Mesendoderm (in vitro differentiated cells): Measurements from ENCODE around the gene PELI2.

Experiments
- DNase-seq: peaks from one replicate; pipeline ENCODE4 v3.0.0; 2013
- H2AK5ac ChIP-seq: 2 replicates; pipeline ENCODE4 v1.6.1; 2013; ENCODE audit warnings: low read length, inconsistent platforms
- H2BK120ac ChIP-seq: 2 replicates; pipeline ENCODE4 v1.6.1; 2013; ENCODE audit warnings: low read depth, mild to moderate bottlenecking, low read length, moderate library complexity, mixed read lengths
- H2BK15ac ChIP-seq: replicated peaks from 2 replicates; pipeline ENCODE4 v1.6.1; 2013; ENCODE audit warnings: low read depth, mild to moderate bottlenecking, moderate library complexity
- H2BK5ac ChIP-seq: 2 replicates; pipeline ENCODE4 v1.6.1; 2013; ENCODE audit warnings: low read length, inconsistent platforms
- H3K18ac ChIP-seq: 2 replicates; pipeline ENCODE4 v1.6.1; 2013; ENCODE audit warnings: mild to moderate bottlenecking, low read length, mixed read lengths
- H3K23ac ChIP-seq: one replicate; pipeline ENCODE4 v1.6.1; 2013; ENCODE audit warnings: low read length
- H3K27ac ChIP-seq: 2 replicates; pipeline ENCODE4 v1.5.1; 2013; ENCODE audit warnings: low read depth, mild to moderate bottlenecking, inconsistent platforms, low read length, moderate library complexity
- H3K27me3 ChIP-seq: 2 replicates; pipeline ENCODE4 v1.6.1; 2013; ENCODE audit warnings: low read length, control low read depth, mild to moderate bottlenecking, inconsistent platforms; ENCODE audit not compliant: insufficient read depth, poor library complexity
- H3K36me3 ChIP-seq: 2 replicates; pipeline ENCODE4 v1.6.1; 2013; ENCODE audit warnings: low read length, inconsistent platforms; ENCODE audit not compliant: control insufficient read depth, insufficient read depth
- H3K4ac ChIP-seq: one replicate; pipeline ENCODE4 v1.6.1; 2013; ENCODE audit warnings: low read depth, mild to moderate bottlenecking, low read length, moderate library complexity
- H3K4me1 ChIP-seq: 2 replicates; pipeline ENCODE4 v1.6.1; 2013; ENCODE audit warnings: low read depth, low read length, inconsistent platforms; ENCODE audit not compliant: control insufficient read depth
- H3K4me2 ChIP-seq: 2 replicates; pipeline ENCODE4 v1.6.1; 2013; ENCODE audit warnings: low read length
- H3K4me3 ChIP-seq: 2 replicates; pipeline ENCODE4 v1.5.1; 2013; ENCODE audit warnings: mild to moderate bottlenecking, low read length
- H3K56ac ChIP-seq: one replicate; pipeline ENCODE4 v1.6.1; 2013; ENCODE audit warnings: low read length
- H3K79me1 ChIP-seq: 2 replicates; pipeline ENCODE4 v1.6.1; 2013; ENCODE audit warnings: low read length, inconsistent platforms
- H3K79me2 ChIP-seq: 2 replicates; pipeline ENCODE4 v1.6.1; 2013; ENCODE audit warnings: mild to moderate bottlenecking, low read length; ENCODE audit not compliant: control insufficient read depth, insufficient read depth
- H3K9ac ChIP-seq: 2 replicates; pipeline ENCODE4 v1.6.1; 2013; ENCODE audit warnings: low read length, inconsistent platforms
- H4K5ac ChIP-seq: one replicate; pipeline ENCODE4 v1.6.1; 2013; ENCODE audit warnings: low read length
- H4K8ac ChIP-seq: one replicate; pipeline ENCODE4 v1.6.1; 2013; ENCODE audit warnings: low read depth, mild to moderate bottlenecking, control low read depth, low read length, moderate library complexity
- WGBS: extraction: QIAGEN DNeasy Blood & Tissue Kit; methylation state at CpG from one replicate; pipeline ENCODE4 v1.1.7; 2013; ENCODE audit warnings: low lambda C conversion rate, missing lambda C conversion rate; ENCODE audit not compliant: insufficient coverage; ENCODE audit errors: extremely low coverage; 5-methylcytosine and 5-hydroxymethylcytosine counted together

The PELI2 gene

GRCh38 chr14:56340932-56341331 is 222.7 kb downstream of the PELI2 start:
- Histone ChIP-seq H3K4me2 (no peak overlapping the region), H2BK120ac (no peak overlapping the region), H3K79me1 (no peaks in the 10 kb centered on the region), H3K36me3 (no peaks in the 10 kb centered on the region), H3K79me2 (no peaks in the 10 kb centered on the region), H2BK15ac (no peak overlapping the region), H3K23ac (no peak overlapping the region), H4K8ac (no peak overlapping the region), H3K9ac (no peak overlapping the region), H3K18ac (no peak overlapping the region), H4K5ac (no peak overlapping the region), H3K4ac (no peak overlapping the region), H3K27ac (no peak overlapping the region), H2BK5ac (no peak overlapping the region), H3K4me1 (no peaks in the 10 kb centered on the region), H3K56ac (no peak overlapping the region), H3K4me3 (no peak overlapping the region), H2AK5ac (no peak overlapping the region), H3K27me3 (no peaks in the 10 kb centered on the region)
- WGBS, result no CpG with 5 or more reads among the region's 1 CpG
- no peak for DNase-seq

GRCh38 chr14:56341766-56342493 is 223.7 kb downstream of the PELI2 start:
- H3K56ac ChIP-seq, result no peak overlapping the region
- WGBS, result no CpG with 5 or more reads among the region's 7 CpGs

GRCh38 chr14:56342494-56342942 is 224.3 kb downstream of the PELI2 start:
- no peak overlapping the region for H3K4me2 ChIP-seq
- no peaks in the 10 kb centered on the region for H3K4me1 ChIP-seq
- H2AK5ac ChIP-seq, result no peak overlapping the region
- H4K5ac ChIP-seq, result no peak overlapping the region
- H4K8ac ChIP-seq, result no peak overlapping the region
- H3K23ac ChIP-seq, result no peak overlapping the region
- H3K79me2 ChIP-seq, result no peaks in the 10 kb centered on the region
- no peak overlapping the region for H3K56ac ChIP-seq
- no peak for DNase-seq
- no peak overlapping the region for H2BK120ac ChIP-seq
- H3K4me3 ChIP-seq, result no peak overlapping the region
- WGBS, result no CpG with 5 or more reads among the region's 5 CpGs
- no peak overlapping the region for H2BK15ac ChIP-seq
- H3K27me3 ChIP-seq, result no peaks in the 10 kb centered on the region
- H3K18ac ChIP-seq, result no peak overlapping the region
- H3K36me3 ChIP-seq, result no peaks in the 10 kb centered on the region
- H3K9ac ChIP-seq, result no peak overlapping the region
- H3K27ac ChIP-seq, result no peak overlapping the region
- H3K79me1 ChIP-seq, result no peaks in the 10 kb centered on the region
- H3K4ac ChIP-seq, result no peak overlapping the region
- no peak overlapping the region for H2BK5ac ChIP-seq

More at GRCh38 chr14:56341766-56342493, 223.7 kb downstream of the PELI2 start:
- no peak overlapping the region for H2BK120ac ChIP-seq
- H3K4me2 ChIP-seq, result no peak overlapping the region
- no peak overlapping the region for H3K18ac ChIP-seq
- no peaks in the 10 kb centered on the region for H3K79me1 ChIP-seq
- no peaks in the 10 kb centered on the region for H3K36me3 ChIP-seq
- DNase-seq, result no peak
- H3K79me2 ChIP-seq, result no peaks in the 10 kb centered on the region
- no peak overlapping the region for H2BK15ac ChIP-seq
- H4K8ac ChIP-seq, result no peak overlapping the region
- no peak overlapping the region for H3K23ac ChIP-seq
- no peak overlapping the region for H3K9ac ChIP-seq
- no peak overlapping the region for H3K27ac ChIP-seq
- no peak overlapping the region for H2BK5ac ChIP-seq
- no peak overlapping the region for H3K4ac ChIP-seq
- H3K4me1 ChIP-seq, result no peaks in the 10 kb centered on the region
- H4K5ac ChIP-seq, result no peak overlapping the region
- H3K4me3 ChIP-seq, result no peak overlapping the region
- H3K27me3 ChIP-seq, result no peaks in the 10 kb centered on the region
- no peak overlapping the region for H2AK5ac ChIP-seq

GRCh38 chr14:56349960-56350359 is 231.7 kb downstream of the PELI2 start:
- no peak overlapping the region for H3K27ac ChIP-seq
- no peaks in the 10 kb centered on the region for H3K79me2 ChIP-seq
- no peak overlapping the region for H2BK5ac ChIP-seq
- no CpG with 5 or more reads among the region's 1 CpG for WGBS
- H3K4me1 ChIP-seq, result no peaks in the 10 kb centered on the region
- H3K56ac ChIP-seq, result no peak overlapping the region
- no peak overlapping the region for H4K5ac ChIP-seq
- H3K4me2 ChIP-seq, result no peak overlapping the region
- no peak overlapping the region for H3K23ac ChIP-seq
- no peak for DNase-seq
- H3K4me3 ChIP-seq, result no peak overlapping the region
- no peak overlapping the region for H2BK120ac ChIP-seq
- no peaks in the 10 kb centered on the region for H3K79me1 ChIP-seq
- H3K27me3 ChIP-seq, result no peaks in the 10 kb centered on the region
- no peak overlapping the region for H4K8ac ChIP-seq
- no peak overlapping the region for H3K18ac ChIP-seq
- no peaks in the 10 kb centered on the region for H3K36me3 ChIP-seq
- H3K4ac ChIP-seq, result no peak overlapping the region
- no peak overlapping the region for H2BK15ac ChIP-seq
- H3K9ac ChIP-seq, result no peak overlapping the region
- H2AK5ac ChIP-seq, result no peak overlapping the region
